NT2/D1 (cell line): ENCODE measurements around the gene ERN1.

Experiments used
- SUZ12 ChIP-seq: IDR thresholded peaks from 2 replicates; pipeline ENCODE4 v1.6.1; 2011; ENCODE audit not compliant: insufficient read length, insufficient read depth; ENCODE audit errors: extremely low read depth
- YY1 ChIP-seq: IDR thresholded peaks from 2 replicates; pipeline ENCODE4 v1.6.1; 2011; ENCODE audit not compliant: insufficient read length, insufficient read depth
- ZNF274 ChIP-seq: IDR thresholded peaks from 2 replicates; pipeline ENCODE4 v1.6.1; 2011; ENCODE audit warnings: mild to moderate bottlenecking, low read depth, low read length

GRCh38 chr17:64103391-64104364 lies 26.3 kb downstream of the ERN1 start:
- TF ChIP-seq YY1 (no peak), SUZ12 (no peak), ZNF274 (no peak)
